Tibial nerve (tissue), 4 donors: ENCODE data around the gene TOM1L1. TPM values are rescaled to one million over a fixed set of nuclear protein-coding genes. Genes with fewer than 3 reads are reported as not detected.

Experiments used
- DNase-seq, 2 donors: peaks; one replicate each; pipeline ENCODE4 v3.0.0-alpha.2; 2019; ENCODE audit warnings: low spot score in 2 of 2
- H3K27ac ChIP-seq, 4 donors: fragments of 200-600 bp; sonication (generic) in 3 of 4; one replicate each; pipeline ENCODE4 v1.5.1; 2017 to 2019; ENCODE audit warnings: mild to moderate bottlenecking in 1 of 4
- H3K27me3 ChIP-seq, 2 donors: fragments of 200-600 bp; sonication (generic) in 1 of 2; one replicate each; pipeline versions ENCODE4 v1.5.1 to v1.6.0; 2017 to 2019
- H3K36me3 ChIP-seq, 3 donors: fragments of 200-600 bp; sonication (generic); one replicate each; pipeline ENCODE4 v1.5.1; 2018 to 2019
- H3K4me1 ChIP-seq, 4 donors: fragments of 200-600 bp; sonication (generic) in 3 of 4; one replicate each; pipeline ENCODE4 v1.5.1; 2017 to 2019
- H3K4me3 ChIP-seq, 4 donors: fragments of 200-600 bp; sonication (generic) in 3 of 4; one replicate each; pipeline ENCODE4 v1.5.1; 2017 to 2019; ENCODE audit warnings: mild to moderate bottlenecking in 1 of 4, moderate library complexity in 1 of 4
- H3K9me3 ChIP-seq, 4 donors: fragments of 200-600 bp; sonication (generic) in 3 of 4; one replicate each; pipeline ENCODE4 v1.5.1; 2017 to 2019
- CTCF ChIP-seq, 5 experiments: fragments of 200-600 bp in 3 of 5; fragments of 450-650 bp in 2 of 5; sonication (generic) in 3 of 5; IDR thresholded peaks; one replicate each; pipeline ENCODE4 v1.5.1; 2016 to 2019; ENCODE audit warnings: antibody characterized with exemption in 5 of 5, mild to moderate bottlenecking in 3 of 5, moderate library complexity in 2 of 5
- EP300 ChIP-seq, 2 donors: sonication (generic); formaldehyde crosslinking; IDR thresholded peaks; one replicate each; pipeline ENCODE4 v1.6.1; 2017; ENCODE audit warnings: antibody characterized with exemption in 2 of 2, mild to moderate bottlenecking in 1 of 2
- POLR2A ChIP-seq, 2 donors: fragments of 450-650 bp; IDR thresholded peaks; one replicate each; pipeline ENCODE4 v1.6.1; 2017; ENCODE audit warnings: antibody characterized with exemption in 2 of 2, mild to moderate bottlenecking in 2 of 2, moderate library complexity in 2 of 2
- WGBS, 2 donors: methylation state at CpG; one replicate each; pipeline ENCODE4 v1.1.5; 2018; 5-methylcytosine and 5-hydroxymethylcytosine counted together
- total RNA-seq, 4 donors: library from RNA; depleted of rRNA; stranded (reverse); fragments of >200 nt; gene quantifications; one replicate each; pipeline ENCODE4 v1.1.0, GENCODE V29; 2016

TOM1L1 gene
- total RNA-seq, 4 donors from 2014 or later: 8.6 to 27.4 (median 17.1) TPM

GRCh38 chr17:54932711-54933110 is 32.1 kb downstream of the TOM1L1 start:
- DNase-seq: no peak
- H3K36me3 ChIP-seq: peaks cover 0 to 36% (median 0%) of the 10 kb centered on the region in 3 donors
- no peaks in the 10 kb centered on the region for H3K4me1 ChIP-seq
- TF ChIP-seq CTCF (IDR thresholded peaks at IDR 0.05) (no peak), EP300 (IDR thresholded peaks at IDR 0.05) (no peak), POLR2A (IDR thresholded peaks at IDR 0.05) (no peak)
- H3K27me3 ChIP-seq: no peaks in the 10 kb centered on the region
- no peak overlapping the region for H3K27ac ChIP-seq
- no peak overlapping the region for H3K4me3 ChIP-seq
- no peaks in the 10 kb centered on the region for H3K9me3 ChIP-seq
- 81 to 91% methylated on average over 1 of the region's 1 CpG for WGBS, 2 donors

- WGBS, 2 donors: 92 to 94% methylated on average over 3 of the region's 3 CpGs
- Histone ChIP-seq H3K36me3 (peaks cover 0 to 37% (median 0%) of the 10 kb centered on the region in 3 donors), H3K27me3 (no peaks in the 10 kb centered on the region), H3K4me3 (no peak overlapping the region), H3K9me3 (no peaks in the 10 kb centered on the region), H3K27ac (no peak overlapping the region), H3K4me1 (no peaks in the 10 kb centered on the region)
- no peak for DNase-seq
- TF ChIP-seq POLR2A (IDR thresholded peaks at IDR 0.05) (no peak), EP300 (IDR thresholded peaks at IDR 0.05) (no peak), CTCF (IDR thresholded peaks at IDR 0.05) (no peak)
Measured at GRCh38 chr17:54933921-54934320, 33.3 kb downstream of the TOM1L1 start.

- H3K27me3 ChIP-seq: no peaks in the 10 kb centered on the region
- WGBS, 2 donors: 92 to 93% methylated on average over 5 of the region's 5 CpGs
- H3K36me3 ChIP-seq: peaks cover 0 to 39% (median 0%) of the 10 kb centered on the region in 3 donors
- H3K4me1 ChIP-seq: no peaks in the 10 kb centered on the region
- H3K4me3 ChIP-seq: no peak overlapping the region
- no peaks in the 10 kb centered on the region for H3K9me3 ChIP-seq
- DNase-seq: no peak
- TF ChIP-seq EP300 (IDR thresholded peaks at IDR 0.05) (no peak), POLR2A (IDR thresholded peaks at IDR 0.05) (no peak), CTCF (IDR thresholded peaks at IDR 0.05) (no peak)
- H3K27ac ChIP-seq: no peak overlapping the region
Measured at GRCh38 chr17:54935471-54935870, 34.8 kb downstream of the TOM1L1 start.

- no peak for DNase-seq
- TF ChIP-seq POLR2A (IDR thresholded peaks at IDR 0.05) (no peak), CTCF (IDR thresholded peaks at IDR 0.05) (no peak), EP300 (IDR thresholded peaks at IDR 0.05) (no peak)
- Histone ChIP-seq H3K27ac (no peak overlapping the region), H3K27me3 (no peaks in the 10 kb centered on the region), H3K4me1 (no peaks in the 10 kb centered on the region), H3K9me3 (no peaks in the 10 kb centered on the region), H3K4me3 (no peak overlapping the region), H3K36me3 (peaks cover 0 to 24% (median 0%) of the 10 kb centered on the region in 3 donors)
- WGBS, 2 donors: 77 to 82% methylated on average over 5 of the region's 5 CpGs
Measured at GRCh38 chr17:54937018-54937417, 36.4 kb downstream of the TOM1L1 start.

- DNase-seq: no peak
- no peak for TF ChIP-seq POLR2A (IDR thresholded peaks at IDR 0.05)
- no peak for TF ChIP-seq EP300 (IDR thresholded peaks at IDR 0.05)
- TF ChIP-seq CTCF (IDR thresholded peaks at IDR 0.05): no peak
- Histone ChIP-seq H3K27me3 (no peaks in the 10 kb centered on the region), H3K9me3 (no peaks in the 10 kb centered on the region), H3K36me3 (peaks cover 0 to 21% (median 0%) of the 10 kb centered on the region in 3 donors), H3K4me3 (no peak overlapping the region), H3K4me1 (no peaks in the 10 kb centered on the region), H3K27ac (no peak overlapping the region)
- 100% methylated on average over 1 of the region's 1 CpG for WGBS, 2 donors
Measured at GRCh38 chr17:54937426-54937825, 36.8 kb downstream of the TOM1L1 start.
